ENCODE results near the gene ANKS1B. TPM values are rescaled to one million over a fixed set of nuclear protein-coding genes. Genes with fewer than 3 reads are reported as not detected.

The ANKS1B gene
- total RNA-seq, 3 donors from 2014 or later (not counting 1 experiment from before 2014, with no cell fraction given) = not detected

DNA sequence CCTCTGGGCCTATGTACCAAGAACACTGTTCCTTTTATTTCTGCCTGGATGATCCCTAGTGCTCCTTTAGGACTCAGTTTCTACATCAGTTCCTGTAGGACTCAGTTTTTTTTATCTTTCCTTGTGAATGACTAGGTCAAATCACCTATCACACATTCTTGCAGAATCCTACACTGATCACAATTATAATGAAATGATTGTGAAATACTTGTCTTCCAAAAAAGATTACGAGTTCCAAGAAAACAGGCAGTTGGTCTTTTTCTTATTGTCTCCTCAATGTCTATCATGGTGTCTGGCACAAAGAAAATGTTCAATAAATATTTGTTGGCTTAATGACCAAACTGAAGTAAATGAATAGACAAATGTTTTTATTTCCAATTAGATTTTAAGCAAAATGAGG lies 432.7 kb downstream of the ANKS1B start:
- ATAC-seq (no peak), DNase-seq (no peak)
- Histone ChIP-seq H3K9me3 (ENCODE audit: control insufficient read depth, insufficient read depth, low read length) (no peaks in the 10 kb centered on the region), H3K36me3 (ENCODE audit: control insufficient read depth, insufficient read depth, low read length) (no peaks in the 10 kb centered on the region), H3K27me3 (ENCODE audit: control insufficient read depth, insufficient read depth, low read length) (no peaks in the 10 kb centered on the region), H3K4me1 (ENCODE audit: control insufficient read depth, insufficient read depth, low read length) (no peaks in the 10 kb centered on the region), H3K4me3 (ENCODE audit: low read length) (no peak overlapping the region), H3K27ac (ENCODE audit: low read length) (no peak overlapping the region)
- Mint-ChIP-seq H3K36me3 (no peaks in the 10 kb centered on the region), H3K9me3 (peaks cover 14 to 26% of the 10 kb centered on the region in 2 donors), H3K4me1 (no peaks in the 10 kb centered on the region), H3K4me3 (no peak overlapping the region), H3K27ac (no peak overlapping the region), H3K27me3 (ENCODE audit: low read depth in 2 of 2) (no peaks in the 10 kb centered on the region)
- intact Hi-C loops (cut with micrococcal nuclease) = no loop called here
- TF ChIP-seq, protein P1, sequence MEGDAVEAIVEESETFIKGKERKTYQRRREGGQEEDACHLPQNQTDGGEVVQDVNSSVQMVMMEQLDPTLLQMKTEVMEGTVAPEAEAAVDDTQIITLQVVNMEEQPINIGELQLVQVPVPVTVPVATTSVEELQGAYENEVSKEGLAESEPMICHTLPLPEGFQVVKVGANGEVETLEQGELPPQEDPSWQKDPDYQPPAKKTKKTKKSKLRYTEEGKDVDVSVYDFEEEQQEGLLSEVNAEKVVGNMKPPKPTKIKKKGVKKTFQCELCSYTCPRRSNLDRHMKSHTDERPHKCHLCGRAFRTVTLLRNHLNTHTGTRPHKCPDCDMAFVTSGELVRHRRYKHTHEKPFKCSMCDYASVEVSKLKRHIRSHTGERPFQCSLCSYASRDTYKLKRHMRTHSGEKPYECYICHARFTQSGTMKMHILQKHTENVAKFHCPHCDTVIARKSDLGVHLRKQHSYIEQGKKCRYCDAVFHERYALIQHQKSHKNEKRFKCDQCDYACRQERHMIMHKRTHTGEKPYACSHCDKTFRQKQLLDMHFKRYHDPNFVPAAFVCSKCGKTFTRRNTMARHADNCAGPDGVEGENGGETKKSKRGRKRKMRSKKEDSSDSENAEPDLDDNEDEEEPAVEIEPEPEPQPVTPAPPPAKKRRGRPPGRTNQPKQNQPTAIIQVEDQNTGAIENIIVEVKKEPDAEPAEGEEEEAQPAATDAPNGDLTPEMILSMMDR (IDR thresholded peaks at IDR 0.05) = no peak
- 91% methylated on average over 1 of the region's 1 CpG for WGBS (ENCODE audit: insufficient coverage)

DNA sequence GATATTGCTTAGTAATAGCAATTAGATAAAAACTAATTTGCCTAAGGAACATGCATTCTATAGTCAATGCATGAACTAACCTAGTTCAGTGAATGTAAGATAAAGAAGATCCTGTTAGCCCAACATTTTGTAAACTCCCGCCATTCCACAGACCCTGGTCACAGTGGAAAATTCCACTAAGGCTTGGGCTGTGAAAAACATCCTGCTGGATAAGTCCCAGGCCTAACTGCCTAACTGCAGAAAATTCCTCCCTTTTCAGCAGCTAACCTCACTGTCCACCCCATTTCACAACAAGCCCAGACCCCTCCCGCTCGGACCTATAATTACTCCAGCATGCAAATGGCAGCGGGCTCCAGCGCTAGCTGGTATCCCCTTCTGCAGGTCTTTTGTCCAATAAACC lies 435.1 kb downstream of the ANKS1B start:
- Mint-ChIP-seq H3K4me1 (no peaks in the 10 kb centered on the region), H3K27me3 (ENCODE audit: low read depth in 2 of 2) (no peaks in the 10 kb centered on the region)

DNA sequence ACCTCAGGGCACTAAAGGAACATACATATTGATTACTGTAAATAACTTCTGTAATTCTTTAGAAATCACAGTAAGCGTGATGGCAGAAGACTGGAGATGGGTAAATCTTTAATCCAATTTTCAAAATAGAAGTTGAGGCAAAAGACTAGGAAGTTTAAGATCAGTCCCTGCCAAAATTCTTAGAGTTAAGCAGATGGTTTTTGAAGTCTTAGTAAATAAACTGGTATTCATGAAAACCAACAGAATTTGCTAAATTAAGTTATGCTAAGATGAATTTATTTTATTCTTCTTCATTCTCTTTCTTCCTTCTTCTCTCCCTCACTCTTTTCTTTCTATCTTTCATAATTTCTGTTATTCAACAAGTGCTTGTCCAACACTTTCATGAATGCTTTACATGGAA lies 435.5 kb downstream of the ANKS1B start:
- H3K9me3 Mint-ChIP-seq = peaks cover 17 to 18% of the 10 kb centered on the region in 2 donors
- no peak for DNase-seq
- Histone ChIP-seq H3K4me1 (ENCODE audit: control insufficient read depth, insufficient read depth, low read length) (no peaks in the 10 kb centered on the region), H3K9me3 (ENCODE audit: control insufficient read depth, insufficient read depth, low read length) (no peaks in the 10 kb centered on the region), H3K4me3 (ENCODE audit: low read length) (no peak overlapping the region), H3K36me3 (ENCODE audit: control insufficient read depth, insufficient read depth, low read length) (no peaks in the 10 kb centered on the region), H3K27ac (ENCODE audit: low read length) (no peak overlapping the region), H3K27me3 (ENCODE audit: control insufficient read depth, insufficient read depth, low read length) (no peaks in the 10 kb centered on the region)
- no CpG with 5 or more reads among the region's 1 CpG for WGBS (ENCODE audit: insufficient coverage)
- intact Hi-C loops (cut with micrococcal nuclease) = no loop called here
- TF ChIP-seq, protein P1 (IDR thresholded peaks at IDR 0.05) = no peak
- peaks cover 9% of the 10 kb centered on the region for H3K36me3 Mint-ChIP-seq
- no peaks in the 10 kb centered on the region for H3K27me3 Mint-ChIP-seq (ENCODE audit: low read depth in 2 of 2)
- no peaks in the 10 kb centered on the region for H3K4me1 Mint-ChIP-seq
- H3K27ac Mint-ChIP-seq = no peak overlapping the region
- no peak for ATAC-seq
- H3K4me3 Mint-ChIP-seq = no peak overlapping the region

More for the DNA sequence above, 435.1 kb downstream of the ANKS1B start:
- TF ChIP-seq, protein P1 (IDR thresholded peaks at IDR 0.05) = no peak
- WGBS (ENCODE audit: insufficient coverage) = 92% methylated on average over 5 of the region's 5 CpGs
- Mint-ChIP-seq H3K9me3 (peaks cover 16 to 18% of the 10 kb centered on the region in 2 donors), H3K27ac (no peak overlapping the region), H3K36me3 (peaks cover 5% of the 10 kb centered on the region), H3K4me3 (no peak overlapping the region)
- intact Hi-C loops (cut with micrococcal nuclease) = no loop called here
- ATAC-seq (no peak), DNase-seq (no peak)
- H3K27ac ChIP-seq (ENCODE audit: low read length) = no peak overlapping the region
- no peaks in the 10 kb centered on the region for H3K4me1 ChIP-seq (ENCODE audit: control insufficient read depth, insufficient read depth, low read length)
- H3K4me3 ChIP-seq (ENCODE audit: low read length) = no peak overlapping the region
- H3K27me3 ChIP-seq (ENCODE audit: control insufficient read depth, insufficient read depth, low read length) = no peaks in the 10 kb centered on the region
- H3K36me3 ChIP-seq (ENCODE audit: control insufficient read depth, insufficient read depth, low read length) = no peaks in the 10 kb centered on the region
- H3K9me3 ChIP-seq (ENCODE audit: control insufficient read depth, insufficient read depth, low read length) = no peaks in the 10 kb centered on the region

DNA sequence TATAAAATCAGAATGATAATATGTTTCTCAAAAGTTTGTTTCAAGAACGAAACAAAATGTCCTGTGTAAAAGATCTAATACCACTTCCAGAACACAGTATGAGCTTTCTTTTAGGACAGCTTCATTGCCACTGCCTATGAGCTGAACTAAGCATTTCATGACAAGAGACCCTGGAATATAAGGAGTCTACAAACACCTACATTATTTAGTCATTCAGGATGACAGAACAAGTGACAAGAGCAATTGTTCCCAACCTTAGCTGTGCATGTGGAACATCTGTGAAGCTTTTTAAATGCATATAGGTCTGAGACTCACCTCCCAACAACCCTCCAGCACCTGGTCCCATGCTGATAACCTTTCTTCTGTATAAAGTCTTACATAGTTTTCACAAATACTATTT lies 440.3 kb downstream of the ANKS1B start:
- H3K27me3 ChIP-seq (ENCODE audit: control insufficient read depth, insufficient read depth, low read length) = no peaks in the 10 kb centered on the region
- ATAC-seq (no peak), DNase-seq (no peak)
- TF ChIP-seq, protein P1 (IDR thresholded peaks at IDR 0.05) = no peak
- 83% methylated on average over 1 of the region's 1 CpG for WGBS (ENCODE audit: insufficient coverage)
- no peak overlapping the region for H3K4me3 Mint-ChIP-seq
- H3K36me3 ChIP-seq (ENCODE audit: control insufficient read depth, insufficient read depth, low read length) = no peaks in the 10 kb centered on the region
- no peak overlapping the region for H3K27ac Mint-ChIP-seq
- H3K4me1 ChIP-seq (ENCODE audit: control insufficient read depth, insufficient read depth, low read length) = no peaks in the 10 kb centered on the region
- H3K4me3 ChIP-seq (ENCODE audit: low read length) = no peak overlapping the region
- no peaks in the 10 kb centered on the region for H3K4me1 Mint-ChIP-seq
- H3K9me3 Mint-ChIP-seq = peaks cover 9 to 13% of the 10 kb centered on the region in 2 donors
- peaks cover 2% of the 10 kb centered on the region for H3K9me3 ChIP-seq (ENCODE audit: control insufficient read depth, insufficient read depth, low read length)
- peaks cover 9% of the 10 kb centered on the region for H3K36me3 Mint-ChIP-seq
- intact Hi-C loops (cut with micrococcal nuclease) = no loop called here
- no peak overlapping the region for H3K27ac ChIP-seq (ENCODE audit: low read length)
- no peaks in the 10 kb centered on the region for H3K27me3 Mint-ChIP-seq (ENCODE audit: low read depth in 2 of 2)

Data from natural killer cell (primary cell).